Neutrophil (primary cell): ENCODE data around the gene LAMA3.

ENCODE experiments used
- H3K27ac ChIP-seq: fragments of 200-600 bp; sonication (generic); 2 replicates; pipeline ENCODE4 v1.5.1; 2016; ENCODE audit warnings: mild to moderate bottlenecking, moderate library complexity
- H3K27me3 ChIP-seq: fragments of 200-600 bp; sonication (generic); 2 replicates; pipeline ENCODE4 v1.6.0; 2016; ENCODE audit warnings: mild to moderate bottlenecking
- H3K36me3 ChIP-seq: fragments of 200-600 bp; sonication (generic); 2 replicates; pipeline ENCODE4 v1.5.1; 2017
- H3K4me1 ChIP-seq, 2 experiments: fragments of 200-600 bp in 1 of 2; sonication (generic) in 1 of 2; 1 replicate in 1 of 2; 2 replicates in 1 of 2; pipeline versions ENCODE4 v1.5.1 to v1.6.1; 2013 to 2016; ENCODE audit warnings: low read depth in 1 of 2, low read length in 1 of 2, mild to moderate bottlenecking in 1 of 2, moderate library complexity in 1 of 2; ENCODE audit not compliant: control insufficient read depth in 1 of 2, insufficient read depth in 1 of 2
- H3K4me3 ChIP-seq, 2 experiments: fragments of 200-600 bp in 1 of 2; sonication (generic) in 1 of 2; 1 replicate in 1 of 2; 2 replicates in 1 of 2; pipeline ENCODE4 v1.5.1; 2013 to 2016; ENCODE audit warnings: low read depth in 1 of 2, low read length in 1 of 2, mild to moderate bottlenecking in 1 of 2, moderate library complexity in 1 of 2
- H3K9me3 ChIP-seq: fragments of 200-600 bp; sonication (generic); 2 replicates; pipeline ENCODE4 v1.5.1; 2016
- TF ChIP-seq, protein P1 (sequence below): fragments of 200-600 bp; sonication (generic); IDR thresholded peaks from 2 replicates; pipeline ENCODE4 v1.5.1; 2016; ENCODE audit warnings: antibody characterized with exemption

Gene LAMA3

DNA sequence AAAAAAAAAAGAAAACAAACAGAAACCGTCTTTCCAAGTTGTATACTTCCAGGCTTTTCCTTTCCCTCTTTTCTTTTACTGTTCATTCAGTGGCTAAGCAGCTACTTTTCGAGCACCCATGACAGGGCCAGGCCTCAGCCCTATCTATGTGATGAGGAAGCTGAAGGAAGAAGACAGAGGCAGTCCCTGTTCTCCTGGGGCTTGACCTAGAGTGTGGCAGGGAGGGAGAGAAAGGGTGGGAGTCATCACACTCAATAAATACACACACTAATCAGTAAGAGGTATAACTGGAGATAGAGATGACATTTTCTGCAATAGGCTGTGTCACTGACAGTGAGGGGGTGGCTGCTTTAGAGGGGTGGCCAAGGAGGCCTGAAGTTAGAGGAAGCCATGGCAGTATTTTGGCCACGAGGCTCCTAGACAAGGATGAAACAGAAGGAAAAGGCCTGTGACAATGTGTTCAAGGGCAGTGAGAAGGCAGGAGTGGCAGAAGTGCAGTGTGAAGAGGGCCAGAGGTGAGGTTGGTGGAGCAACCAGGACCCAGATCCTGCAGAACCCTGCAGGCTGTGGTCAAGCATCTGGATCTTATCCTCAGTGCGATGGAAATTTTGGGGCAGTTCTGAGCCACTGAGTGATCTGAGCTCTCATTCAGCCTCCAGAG, 193.5 kb downstream of the LAMA3 start:
- H3K27ac ChIP-seq: no peak overlapping the region
- H3K4me3 ChIP-seq: no peak overlapping the region
- no peaks in the 10 kb centered on the region for H3K36me3 ChIP-seq
- H3K27me3 ChIP-seq: no peaks in the 10 kb centered on the region
- H3K9me3 ChIP-seq: no peaks in the 10 kb centered on the region
- no peaks in the 10 kb centered on the region for H3K4me1 ChIP-seq
- TF ChIP-seq, protein P1, sequence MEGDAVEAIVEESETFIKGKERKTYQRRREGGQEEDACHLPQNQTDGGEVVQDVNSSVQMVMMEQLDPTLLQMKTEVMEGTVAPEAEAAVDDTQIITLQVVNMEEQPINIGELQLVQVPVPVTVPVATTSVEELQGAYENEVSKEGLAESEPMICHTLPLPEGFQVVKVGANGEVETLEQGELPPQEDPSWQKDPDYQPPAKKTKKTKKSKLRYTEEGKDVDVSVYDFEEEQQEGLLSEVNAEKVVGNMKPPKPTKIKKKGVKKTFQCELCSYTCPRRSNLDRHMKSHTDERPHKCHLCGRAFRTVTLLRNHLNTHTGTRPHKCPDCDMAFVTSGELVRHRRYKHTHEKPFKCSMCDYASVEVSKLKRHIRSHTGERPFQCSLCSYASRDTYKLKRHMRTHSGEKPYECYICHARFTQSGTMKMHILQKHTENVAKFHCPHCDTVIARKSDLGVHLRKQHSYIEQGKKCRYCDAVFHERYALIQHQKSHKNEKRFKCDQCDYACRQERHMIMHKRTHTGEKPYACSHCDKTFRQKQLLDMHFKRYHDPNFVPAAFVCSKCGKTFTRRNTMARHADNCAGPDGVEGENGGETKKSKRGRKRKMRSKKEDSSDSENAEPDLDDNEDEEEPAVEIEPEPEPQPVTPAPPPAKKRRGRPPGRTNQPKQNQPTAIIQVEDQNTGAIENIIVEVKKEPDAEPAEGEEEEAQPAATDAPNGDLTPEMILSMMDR: no peak

DNA sequence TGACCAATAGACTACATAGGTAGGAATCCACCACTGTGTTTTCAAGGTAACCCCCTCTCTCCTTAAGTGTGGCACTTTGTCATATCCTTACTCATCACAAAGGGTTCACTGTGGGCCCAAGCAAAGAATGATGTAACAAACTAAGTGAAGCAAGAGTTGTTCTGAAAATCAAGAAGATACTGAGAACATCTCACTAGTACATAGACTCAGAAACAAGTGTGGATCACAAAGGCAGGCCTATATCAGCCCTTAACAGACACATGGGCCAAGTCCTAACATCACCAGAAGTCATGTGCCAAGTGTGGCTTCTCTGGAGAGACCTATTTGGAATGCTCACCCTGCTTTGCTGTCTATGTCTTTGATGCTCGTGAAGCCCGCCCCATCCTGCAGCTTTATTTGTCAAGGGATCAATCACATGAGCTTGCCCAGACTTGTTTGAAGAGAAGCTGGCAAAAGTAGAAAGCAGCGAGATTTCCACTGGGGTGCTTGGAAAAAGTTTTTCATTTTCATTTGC, 194.1 kb downstream of the LAMA3 start:
- TF ChIP-seq, protein P1: no peak
- H3K4me3 ChIP-seq: no peak overlapping the region
- H3K4me1 ChIP-seq: no peaks in the 10 kb centered on the region
- H3K27me3 ChIP-seq: no peaks in the 10 kb centered on the region
- no peak overlapping the region for H3K27ac ChIP-seq
- no peaks in the 10 kb centered on the region for H3K9me3 ChIP-seq
- H3K36me3 ChIP-seq: no peaks in the 10 kb centered on the region

DNA sequence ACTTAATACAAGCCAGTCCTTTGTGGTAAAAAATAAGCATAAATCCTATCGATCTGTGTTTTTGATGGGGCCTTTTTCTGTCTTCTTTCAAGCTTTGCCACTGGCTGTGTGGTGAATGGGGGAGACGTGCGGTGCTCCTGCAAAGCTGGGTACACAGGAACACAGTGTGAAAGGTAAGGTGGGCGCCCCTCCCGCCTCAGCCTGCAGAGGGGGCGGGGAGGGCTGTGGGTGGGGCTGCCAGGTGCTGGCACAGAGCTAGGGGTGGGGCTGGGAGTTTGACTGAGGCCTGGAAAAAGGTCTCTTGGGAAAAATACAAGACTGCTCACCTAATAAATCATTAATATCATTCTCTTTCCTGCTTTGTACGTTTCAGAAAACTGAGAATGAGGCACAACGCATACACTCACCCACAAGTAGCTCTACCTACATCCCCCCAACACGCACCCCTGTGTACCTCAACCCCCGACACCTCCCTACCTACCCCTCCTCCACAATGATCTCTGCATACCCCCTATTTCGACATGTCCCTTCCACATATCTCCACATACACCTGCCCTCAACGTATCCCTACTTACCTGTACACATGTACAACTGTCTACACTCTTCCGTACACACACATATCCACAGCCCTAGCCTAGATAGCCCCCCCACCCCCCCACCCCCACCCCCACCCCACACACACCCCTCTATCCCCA, 195.6 kb downstream of the LAMA3 start:
- Histone ChIP-seq H3K27me3 (no peaks in the 10 kb centered on the region), H3K27ac (no peak overlapping the region), H3K9me3 (no peaks in the 10 kb centered on the region), H3K4me3 (no peak overlapping the region), H3K4me1 (no peaks in the 10 kb centered on the region), H3K36me3 (no peaks in the 10 kb centered on the region)
- TF ChIP-seq, protein P1: no peak

DNA sequence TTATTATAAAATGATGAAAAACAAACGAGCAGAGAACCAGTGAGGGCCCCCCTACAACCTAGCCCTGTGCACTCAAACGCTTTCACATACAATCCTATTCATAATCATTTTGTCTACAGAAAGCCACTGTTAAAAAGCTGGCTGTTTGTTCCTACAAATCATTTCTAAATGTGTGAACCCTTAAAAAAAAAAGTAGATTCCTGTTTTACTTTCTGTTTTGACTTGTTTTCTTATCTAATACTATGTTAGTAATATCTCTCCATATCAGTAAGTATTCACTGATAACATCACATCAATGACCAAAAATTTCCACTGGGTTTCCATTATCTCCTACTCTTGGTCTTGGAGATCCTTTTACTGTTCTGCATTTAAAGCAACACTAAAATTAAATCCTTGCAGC, 196.5 kb downstream of the LAMA3 start:
- H3K27ac ChIP-seq: no peak overlapping the region
- H3K4me3 ChIP-seq: no peak overlapping the region
- H3K27me3 ChIP-seq: no peaks in the 10 kb centered on the region
- H3K4me1 ChIP-seq: no peaks in the 10 kb centered on the region
- no peaks in the 10 kb centered on the region for H3K36me3 ChIP-seq
- TF ChIP-seq, protein P1: no peak
- no peaks in the 10 kb centered on the region for H3K9me3 ChIP-seq

- Histone ChIP-seq H3K4me3 (no peak overlapping the region), H3K4me1 (no peaks in the 10 kb centered on the region), H3K9me3 (no peaks in the 10 kb centered on the region), H3K36me3 (no peaks in the 10 kb centered on the region), H3K27ac (no peak overlapping the region), H3K27me3 (no peaks in the 10 kb centered on the region)
- TF ChIP-seq, protein P1: no peak
Observed at GRCh38 chr18:23887035-23887434, 197.8 kb downstream of the LAMA3 start.
